ENCODE measurements around the gene PLPP4.

The PLPP4 gene

DNA sequence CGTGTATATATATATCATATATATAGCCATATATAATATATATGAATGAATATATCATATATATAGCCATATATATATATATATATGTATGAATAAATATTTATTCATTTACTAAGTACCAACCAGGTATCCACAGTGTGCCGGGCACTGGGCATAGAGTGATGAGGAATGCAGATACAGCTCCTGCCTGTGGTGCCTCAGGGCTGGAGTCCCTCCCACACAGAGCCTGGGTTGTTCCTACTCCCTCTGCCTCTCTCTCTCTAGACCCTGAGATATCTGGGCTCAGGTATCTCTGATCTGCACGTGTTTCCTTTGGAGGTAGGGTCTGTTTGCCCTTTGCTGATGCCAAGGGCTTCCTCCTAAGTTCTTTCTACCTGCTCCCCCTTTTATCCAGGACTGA is 1.4 kb upstream of the PLPP4 start:
- FAIRE-seq (no peak), DNase-seq (ENCODE audit: insufficient read length, low spot score) (no peak)

DNA sequence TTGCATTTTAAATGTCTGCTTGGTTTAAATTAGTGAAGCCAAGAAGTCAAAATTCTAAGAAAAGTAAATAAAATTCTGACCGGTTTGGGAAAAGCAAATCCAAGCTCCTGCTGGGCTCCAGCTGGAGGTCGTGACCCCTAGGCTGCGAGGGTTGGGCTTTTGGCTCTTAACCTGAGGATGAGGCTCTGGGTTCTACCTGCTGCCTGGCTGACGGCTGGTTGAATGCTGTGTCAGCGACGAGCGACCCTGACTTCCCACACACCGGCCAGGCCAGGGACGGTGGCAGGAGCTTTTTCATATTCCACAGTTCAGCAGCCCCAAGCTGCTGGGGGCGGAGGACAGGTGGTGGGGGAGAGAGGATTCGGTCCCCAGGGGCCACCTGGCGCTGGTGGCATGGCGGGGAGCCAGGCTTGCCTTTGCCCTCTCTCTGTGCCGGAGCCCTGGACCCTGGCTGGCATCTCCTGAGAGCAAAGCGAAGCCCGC is 843 bp upstream of the PLPP4 start:
- no peak for DNase-seq (ENCODE audit: insufficient read length, low spot score)
- no peak for FAIRE-seq

DNA sequence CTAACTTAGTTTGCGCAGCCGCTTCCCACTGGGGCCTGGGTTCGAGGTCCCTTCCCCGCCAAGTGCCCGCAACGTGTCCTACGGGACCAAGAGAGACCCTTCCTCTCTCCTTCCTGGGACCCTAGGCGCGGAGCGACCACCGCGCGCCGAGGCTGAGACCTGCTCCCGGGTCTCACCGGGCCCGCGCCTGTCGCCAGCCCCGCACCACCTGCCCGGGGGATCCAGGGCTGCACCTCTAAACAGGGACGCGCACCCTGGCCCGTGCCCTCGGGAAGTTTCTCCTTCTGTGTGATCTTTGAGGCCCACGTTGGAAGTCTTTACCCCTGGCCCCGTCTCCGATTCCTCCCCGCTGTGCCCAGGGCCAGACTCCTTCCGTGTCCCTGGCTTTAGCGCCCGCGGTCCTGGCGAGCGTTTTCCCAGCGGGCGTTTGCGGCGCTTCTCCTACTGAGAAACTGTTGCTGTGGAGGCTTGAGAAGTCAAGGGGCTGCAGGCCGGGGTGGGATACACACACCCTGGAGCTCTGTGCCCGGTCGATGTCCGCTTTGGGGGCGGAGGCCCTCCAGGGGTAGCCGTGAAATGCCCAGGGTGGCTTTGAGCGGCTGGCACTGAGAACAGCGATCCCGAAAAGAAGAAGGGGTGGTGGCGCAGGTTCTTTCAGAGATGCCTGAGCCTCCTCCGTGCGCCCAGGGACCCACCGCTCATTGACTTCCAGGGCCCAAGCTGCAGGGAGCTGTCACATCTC is 575 bp downstream of the PLPP4 start:
- FAIRE-seq, result no peak
- DNase-seq (ENCODE audit: insufficient read length, low spot score), result no peak

DNA sequence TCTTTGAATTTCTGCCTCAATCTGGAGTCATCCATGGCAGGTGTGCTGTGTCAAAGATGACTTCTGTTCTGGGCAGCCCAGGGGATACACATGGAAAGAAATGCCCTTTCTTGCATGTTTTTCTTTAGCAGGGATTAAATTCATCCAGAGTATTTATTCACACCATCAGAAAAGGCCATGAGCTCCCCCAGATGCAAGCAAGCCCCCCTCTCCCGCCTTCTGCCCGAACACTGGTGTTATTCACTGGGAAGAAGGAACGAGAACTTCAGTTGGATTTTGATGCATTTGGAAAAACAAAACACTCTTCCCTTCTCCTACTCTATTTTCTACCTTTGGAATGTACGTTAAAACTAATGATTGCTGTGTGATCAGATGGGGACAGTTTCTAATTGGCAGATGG is 1.4 kb downstream of the PLPP4 start:
- FAIRE-seq, result no peak
- DNase-seq (ENCODE audit: insufficient read length, low spot score), result no peak

DNA sequence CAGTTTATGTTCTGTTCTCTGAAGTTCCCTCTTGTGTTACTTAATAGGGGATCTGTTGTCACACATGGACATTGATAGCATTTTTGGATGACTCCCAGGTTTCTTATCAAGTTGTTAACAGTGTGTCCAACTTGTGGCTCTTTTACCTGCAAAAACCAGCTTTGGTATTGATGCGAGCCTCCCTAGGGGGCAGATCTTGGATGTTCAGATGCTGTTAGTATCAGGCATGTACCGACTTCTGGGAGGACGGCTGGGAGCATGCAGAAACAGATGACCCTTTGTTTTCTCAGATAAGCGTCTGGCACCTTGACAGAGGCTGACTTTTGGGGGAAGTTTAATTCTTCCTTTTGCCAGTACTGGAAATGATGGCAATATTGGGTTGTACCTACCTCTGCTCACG is 2.2 kb downstream of the PLPP4 start:
- no peak for FAIRE-seq
- no peak for DNase-seq (ENCODE audit: insufficient read length, low spot score)

DNA sequence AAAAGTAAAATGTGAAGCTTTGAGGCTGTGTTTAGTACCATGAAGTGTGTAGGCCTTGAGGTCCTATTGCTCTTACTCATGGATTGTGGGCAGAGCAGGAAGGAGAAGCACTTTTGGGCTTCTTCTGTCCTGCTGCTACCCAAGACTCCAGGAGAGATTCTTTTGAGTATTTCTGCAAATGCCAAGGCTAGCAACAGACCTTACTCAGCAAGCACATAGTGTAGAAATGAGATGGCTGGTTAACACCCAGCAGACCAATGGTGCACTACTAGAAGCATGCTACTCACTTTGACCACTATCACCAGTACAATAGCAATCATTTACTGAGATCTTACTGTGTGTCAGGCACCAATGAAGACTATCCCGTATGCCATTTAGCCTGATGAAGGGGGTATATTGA is 3.2 kb downstream of the PLPP4 start:
- DNase-seq (ENCODE audit: insufficient read length, low spot score), result no peak
- no peak for FAIRE-seq

DNA sequence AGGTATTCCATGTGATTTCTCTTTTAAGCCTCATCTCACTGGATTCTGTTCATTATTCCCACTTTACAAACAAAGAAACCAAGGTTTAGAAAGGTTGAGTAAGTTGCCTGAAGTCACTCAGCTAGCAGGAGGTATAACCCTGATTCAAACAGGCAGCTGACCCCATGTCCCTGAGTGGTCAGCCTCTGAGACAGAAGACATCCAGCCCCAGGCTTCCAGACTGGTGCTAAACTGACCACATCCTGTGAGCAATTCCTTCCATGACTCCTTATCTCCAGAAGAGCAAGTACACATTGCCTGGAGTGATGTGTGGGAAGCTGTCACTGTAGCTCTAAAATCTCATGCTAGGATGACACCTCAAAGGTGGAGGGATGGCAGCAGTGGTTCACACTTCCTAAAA is 3.7 kb downstream of the PLPP4 start:
- DNase-seq (ENCODE audit: insufficient read length, low spot score) (no peak), FAIRE-seq (no peak)

DNA sequence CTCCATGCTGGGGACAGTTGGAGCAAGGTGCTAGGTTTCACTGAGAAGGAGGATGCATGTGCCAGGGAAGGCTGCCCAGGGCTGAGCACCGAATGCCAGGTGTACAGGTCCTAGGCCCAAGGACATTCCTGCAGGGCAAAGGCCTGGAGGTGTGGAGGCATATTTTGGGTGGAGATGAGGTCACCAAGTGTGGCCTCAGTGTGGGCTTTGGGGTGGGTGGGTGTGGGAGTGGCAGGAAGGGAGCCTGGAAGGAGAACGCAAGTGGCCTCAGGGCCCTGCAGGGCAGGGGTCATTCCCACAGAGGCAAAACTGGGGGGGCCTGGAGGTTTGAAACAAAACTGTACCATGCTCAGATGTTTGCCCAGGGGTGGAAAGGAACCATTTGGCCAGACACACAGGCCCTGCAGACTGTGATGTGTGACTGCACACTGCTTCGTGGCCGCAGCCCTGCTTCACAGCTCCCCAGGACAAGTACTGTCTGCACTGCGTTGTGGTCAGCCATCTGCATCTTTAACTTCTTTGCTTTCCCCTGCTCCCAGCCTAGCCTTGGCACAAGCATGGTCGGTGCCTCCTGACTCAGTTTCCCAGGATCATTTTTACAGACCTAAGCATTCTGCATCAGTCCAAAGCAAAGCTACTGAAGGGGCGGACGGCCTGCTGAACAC is 5.1 kb downstream of the PLPP4 start:
- DNase-seq (ENCODE audit: insufficient read length, low spot score) (no peak), FAIRE-seq (no peak)

DNA sequence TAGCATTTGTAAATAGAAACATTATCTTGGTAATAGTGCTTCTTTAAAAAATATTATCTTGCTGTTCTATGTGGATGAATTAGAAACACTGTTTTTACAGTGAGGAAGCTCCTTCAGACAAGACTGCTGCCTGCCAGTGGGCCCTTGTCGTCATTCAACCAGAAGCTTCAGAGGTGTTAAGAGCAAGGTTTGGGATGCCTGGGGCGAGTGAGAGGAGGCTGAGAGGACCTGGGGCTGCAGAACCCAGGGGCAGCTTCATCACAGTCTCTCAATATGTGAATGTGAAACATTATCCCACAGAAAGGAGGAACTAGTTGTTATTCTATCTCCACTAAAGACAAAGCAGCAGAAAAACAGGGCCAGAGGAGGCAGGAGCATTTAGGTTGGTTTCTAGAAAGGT is 8.1 kb downstream of the PLPP4 start:
- no peak for FAIRE-seq
- no peak for DNase-seq (ENCODE audit: insufficient read length, low spot score)

DNA sequence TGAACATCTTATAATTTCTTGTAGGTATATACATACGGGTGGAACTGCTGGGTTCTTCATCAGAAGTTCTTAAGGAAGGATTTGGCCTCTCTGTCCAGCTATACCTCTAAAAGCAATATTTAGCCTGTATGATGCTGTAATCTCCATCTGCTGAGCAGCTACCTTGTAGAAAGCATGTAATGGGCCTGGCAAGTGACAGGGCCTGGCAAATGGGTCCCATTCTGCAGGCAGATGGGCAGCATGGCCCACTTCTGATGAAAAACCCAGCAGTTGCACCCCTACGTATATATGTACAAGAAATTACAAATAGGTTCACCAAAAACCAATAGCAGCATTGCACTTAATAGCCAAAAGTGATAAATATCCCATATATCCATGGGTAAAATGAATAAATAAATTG is 9.0 kb downstream of the PLPP4 start:
- no peak for DNase-seq (ENCODE audit: insufficient read length, low spot score)
- no peak for FAIRE-seq

DNA sequence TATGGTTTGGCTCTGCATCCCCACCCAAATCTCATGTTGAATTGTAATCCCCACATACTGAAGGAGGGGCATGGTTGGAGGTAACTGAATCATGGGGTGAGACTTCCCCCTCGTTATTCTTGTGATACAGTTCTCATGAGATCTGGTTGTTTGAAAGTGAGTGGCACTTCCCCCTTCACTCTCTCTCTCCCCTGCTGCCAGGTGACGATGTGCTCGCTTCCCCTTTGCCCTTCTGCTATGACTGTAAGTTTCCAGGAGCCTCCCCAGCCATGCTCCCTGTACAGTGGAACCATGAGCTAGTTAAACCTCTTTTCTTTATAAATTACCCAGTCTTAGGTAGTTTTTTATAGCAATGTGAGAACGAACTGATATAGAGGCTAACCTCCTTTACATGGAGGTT is 16.6 kb downstream of the PLPP4 start:
- FAIRE-seq, result no peak
- DNase-seq (ENCODE audit: insufficient read length, low spot score), result no peak

DNA sequence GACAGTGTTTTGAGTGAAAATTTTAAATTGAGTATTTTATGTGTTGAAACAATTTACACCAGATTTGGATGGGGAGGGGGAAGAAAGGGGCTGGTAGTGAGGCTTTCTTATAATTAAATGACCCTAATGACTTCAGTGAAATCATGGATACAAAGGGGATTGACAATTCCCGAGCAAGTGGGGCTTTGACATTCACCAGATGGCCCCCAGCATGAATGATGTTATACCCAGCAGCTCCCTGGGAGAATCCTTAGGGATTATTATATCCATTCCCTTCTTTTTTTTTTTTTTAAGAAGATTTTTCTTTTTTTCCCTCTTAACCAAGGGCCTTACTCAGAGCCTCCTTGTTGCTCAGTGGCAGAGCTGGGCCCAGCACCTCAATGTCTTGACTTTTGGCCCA is 17.9 kb downstream of the PLPP4 start:
- DNase-seq (ENCODE audit: insufficient read length, low spot score) (no peak), FAIRE-seq (no peak)

DNA sequence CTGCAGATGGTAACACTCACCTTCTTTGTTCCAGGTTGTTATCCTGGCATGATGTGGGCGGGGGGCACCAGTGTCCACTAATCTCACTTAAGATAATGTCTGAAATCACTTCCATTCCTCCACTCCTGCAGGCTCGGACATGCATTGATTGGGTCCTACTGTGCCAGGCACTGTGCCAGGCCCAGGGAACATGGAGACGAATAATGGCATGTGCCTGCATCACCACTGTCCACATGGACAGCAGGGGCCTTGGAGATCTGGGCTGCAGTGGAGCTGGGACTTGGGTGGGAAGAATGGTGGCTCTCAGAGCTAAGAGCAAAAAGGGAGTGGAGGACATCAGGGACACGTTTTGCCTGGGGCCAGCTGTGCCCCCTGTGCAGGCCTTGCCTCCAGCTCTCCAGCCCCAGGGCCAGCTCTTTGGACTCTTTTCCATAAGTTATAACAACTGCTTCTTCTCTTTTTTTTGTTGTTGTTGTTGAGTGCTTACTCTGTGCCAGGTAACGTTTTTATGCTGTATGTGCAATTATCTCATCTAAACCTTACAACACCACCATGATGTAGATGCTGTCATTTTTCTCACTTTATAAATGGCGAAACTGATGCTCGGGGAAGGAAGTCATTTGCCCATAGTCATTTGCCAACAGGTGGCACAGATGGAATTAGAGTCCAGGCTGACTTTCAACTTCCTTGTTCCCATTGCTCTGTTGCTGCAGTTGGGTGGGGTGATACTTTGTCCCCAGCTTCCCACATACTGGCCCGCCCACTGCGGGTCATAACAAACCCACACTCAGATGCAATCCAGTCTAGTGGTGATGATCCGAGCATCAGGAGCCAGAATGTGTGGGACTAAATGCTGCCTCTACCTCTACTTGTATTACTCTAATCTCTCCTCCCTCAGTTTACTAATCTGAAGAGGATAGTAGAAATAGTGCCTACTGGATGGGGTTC is 19.1 kb downstream of the PLPP4 start:
- FAIRE-seq (no peak), DNase-seq (ENCODE audit: insufficient read length, low spot score) (no peak)

DNA sequence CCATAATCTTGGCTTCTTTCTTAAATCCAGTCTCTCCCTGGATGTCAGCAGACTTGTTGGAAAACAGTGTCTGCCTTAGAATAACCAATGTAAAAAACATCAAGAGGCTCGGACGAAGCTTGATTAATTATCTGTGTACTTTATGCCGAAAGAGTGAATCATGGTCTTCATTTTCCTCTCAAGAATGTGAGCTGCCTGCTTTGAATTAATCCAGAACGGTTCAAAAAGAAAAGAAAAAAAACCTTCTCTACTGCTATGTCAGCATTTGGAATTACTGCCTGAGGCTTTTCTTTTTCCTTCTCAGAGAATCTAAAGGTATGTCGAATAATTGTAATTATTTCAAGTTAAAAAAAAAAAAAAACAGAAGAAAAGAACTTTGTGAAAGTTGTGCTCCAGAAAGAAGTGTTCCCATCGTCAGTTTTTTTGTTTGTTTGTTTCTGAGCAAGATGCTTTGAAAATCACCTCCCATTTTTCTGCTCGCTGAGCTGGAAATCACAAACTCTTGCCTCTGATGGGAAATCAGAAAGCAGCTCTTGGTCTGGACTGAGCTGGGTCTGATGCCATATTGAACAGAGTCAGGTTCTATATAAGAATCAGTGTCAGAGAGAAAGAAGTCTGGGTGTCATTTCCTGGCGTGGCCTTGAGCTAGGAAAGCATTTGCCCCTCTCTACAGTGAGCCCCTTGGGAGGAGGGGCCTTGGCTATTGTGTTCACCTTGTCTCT is 20.2 kb downstream of the PLPP4 start:
- no peak for DNase-seq (ENCODE audit: insufficient read length, low spot score)
- FAIRE-seq, result no peak

DNA sequence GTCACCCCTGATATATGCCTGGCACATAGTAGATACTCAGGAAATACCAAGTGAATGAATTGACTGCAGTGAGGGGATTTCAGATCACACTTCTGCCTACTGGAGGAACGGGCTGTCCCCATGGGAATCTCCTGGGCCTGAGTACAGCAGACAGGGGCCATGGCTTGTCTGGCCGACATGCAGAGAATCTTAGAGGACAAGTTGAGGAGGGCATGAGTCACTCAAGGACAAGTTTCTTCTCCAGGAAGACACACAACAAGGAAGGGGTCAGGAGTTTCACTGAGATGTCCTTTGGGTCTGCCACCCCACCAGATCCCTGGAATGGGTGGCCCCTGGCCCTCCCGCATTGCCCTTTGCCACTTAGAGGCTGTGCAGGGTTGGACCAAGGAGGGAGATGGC is 20.7 kb downstream of the PLPP4 start:
- DNase-seq (ENCODE audit: insufficient read length, low spot score) (no peak), FAIRE-seq (no peak)

DNA sequence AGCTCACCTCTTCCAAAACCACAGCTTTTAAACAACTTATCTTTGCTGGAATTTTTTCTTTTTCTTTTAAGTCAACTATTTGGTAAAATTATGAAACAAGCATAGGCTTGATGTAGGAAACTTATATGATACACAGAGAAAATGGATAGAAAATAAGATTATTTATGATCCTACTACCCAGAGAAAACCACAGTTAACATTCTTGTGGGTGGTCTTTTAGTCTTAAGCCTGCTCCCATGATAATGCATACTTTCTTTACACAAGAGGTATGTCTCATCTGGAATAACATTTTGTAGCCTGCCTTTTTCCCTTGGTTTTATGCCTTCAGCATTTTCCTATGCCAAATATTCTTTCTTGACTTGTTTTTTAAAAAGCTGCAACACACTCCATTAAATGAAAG is 21.4 kb downstream of the PLPP4 start:
- FAIRE-seq (no peak), DNase-seq (ENCODE audit: insufficient read length, low spot score) (no peak)

DNA sequence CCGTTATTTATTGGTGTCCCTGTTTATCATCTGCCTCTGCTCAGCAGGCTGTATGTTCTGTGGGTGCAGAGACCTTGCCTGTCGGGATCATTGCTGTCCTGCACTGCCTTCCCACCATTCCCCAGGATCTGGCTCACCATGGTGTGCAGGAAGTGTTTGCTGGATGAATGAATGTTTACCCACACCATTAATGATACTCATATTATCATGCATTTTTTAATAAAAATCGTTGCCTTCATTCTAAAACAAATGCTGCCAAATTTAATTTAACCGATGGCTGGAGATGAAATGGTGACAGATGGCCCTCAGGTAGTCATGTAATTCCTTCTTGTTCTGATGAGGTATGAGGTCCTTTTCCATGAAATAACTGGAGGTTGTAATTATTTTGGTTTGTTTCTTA is 22.5 kb downstream of the PLPP4 start:
- no peak for DNase-seq (ENCODE audit: insufficient read length, low spot score)
- FAIRE-seq, result no peak

DNA sequence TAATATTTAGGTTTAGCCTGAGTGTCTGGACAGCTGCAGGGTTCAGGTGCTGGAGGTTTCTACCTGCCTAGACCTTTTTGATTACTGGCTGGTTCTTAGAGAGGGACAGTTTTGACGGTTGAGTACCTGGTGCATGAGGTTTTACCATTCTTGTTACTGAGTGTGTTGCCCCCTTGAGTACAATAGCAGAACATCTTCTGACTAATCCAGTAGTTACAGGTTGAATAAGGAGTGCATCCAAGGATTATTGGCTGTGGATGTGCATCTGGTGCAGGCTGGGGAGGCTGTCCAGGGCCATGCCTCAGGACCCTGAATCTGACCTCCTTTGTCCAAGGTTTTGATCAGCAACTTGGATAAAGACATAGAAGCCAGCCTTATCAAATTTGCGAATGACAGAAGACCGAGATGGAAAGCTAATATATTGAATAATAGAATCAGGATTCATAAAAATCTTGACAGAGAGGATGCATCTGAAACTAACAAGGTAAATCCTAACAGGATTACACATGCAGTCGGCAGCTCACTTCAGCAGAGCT is 23.1 kb downstream of the PLPP4 start:
- FAIRE-seq (no peak), DNase-seq (ENCODE audit: insufficient read length, low spot score) (no peak)

DNA sequence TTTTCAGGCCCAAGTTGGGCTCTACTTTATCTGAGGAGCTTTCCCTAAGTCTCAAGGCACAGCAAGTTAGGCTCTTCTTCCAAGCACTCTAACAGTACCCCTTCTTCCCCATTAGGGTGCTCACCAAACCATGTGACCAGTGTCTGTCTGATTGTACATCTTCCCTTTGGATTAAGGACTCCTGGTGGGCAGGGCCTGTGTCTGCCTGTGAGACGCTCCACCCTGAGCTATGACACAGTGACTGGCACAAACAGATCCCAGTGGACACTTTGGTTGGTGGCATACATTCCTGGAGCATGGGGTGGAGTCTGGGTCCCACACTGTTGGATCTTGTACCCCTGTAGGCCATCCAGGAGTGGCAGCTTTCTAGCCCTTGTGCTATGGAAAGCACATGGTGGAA is 23.8 kb downstream of the PLPP4 start:
- DNase-seq (ENCODE audit: insufficient read length, low spot score) (no peak), FAIRE-seq (no peak)

DNA sequence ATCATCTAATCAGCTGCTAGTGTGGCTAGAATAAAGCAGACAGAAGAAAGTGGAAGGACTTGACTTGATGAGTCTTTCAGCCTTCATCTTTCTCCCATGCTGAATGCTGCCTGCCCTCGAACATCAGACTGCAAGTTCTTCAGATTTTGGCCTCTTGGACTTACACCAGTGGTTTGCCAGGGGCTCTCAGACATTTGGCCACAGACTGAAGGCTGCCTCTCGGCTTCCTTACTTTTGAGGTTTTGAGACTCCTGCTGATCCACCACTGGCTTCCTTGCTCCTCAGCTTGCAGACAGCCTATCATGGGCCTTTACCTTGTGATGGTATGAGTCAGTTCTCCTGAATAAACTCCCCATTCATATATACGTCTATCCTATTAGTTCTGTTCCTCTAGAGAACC is 26.0 kb downstream of the PLPP4 start:
- no peak for DNase-seq (ENCODE audit: insufficient read length, low spot score)
- no peak for FAIRE-seq

Measured in GM19239 (cell line).